ENCODE results near the gene KCTD19. TPM values are rescaled to one million over a fixed set of nuclear protein-coding genes. Genes with fewer than 3 reads are reported as not detected.

KCTD19 gene
- total RNA-seq, 1 donor: 0.54 TPM

- peak in 2 of 3 donors; percentile 57 to 61 for DNase-seq (ENCODE audit: low read depth in 2 of 3, low spot score in 2 of 3)
Measured at GRCh38 chr16:67246081-67246755, 80.3 kb downstream of the KCTD19 start.

DNA sequence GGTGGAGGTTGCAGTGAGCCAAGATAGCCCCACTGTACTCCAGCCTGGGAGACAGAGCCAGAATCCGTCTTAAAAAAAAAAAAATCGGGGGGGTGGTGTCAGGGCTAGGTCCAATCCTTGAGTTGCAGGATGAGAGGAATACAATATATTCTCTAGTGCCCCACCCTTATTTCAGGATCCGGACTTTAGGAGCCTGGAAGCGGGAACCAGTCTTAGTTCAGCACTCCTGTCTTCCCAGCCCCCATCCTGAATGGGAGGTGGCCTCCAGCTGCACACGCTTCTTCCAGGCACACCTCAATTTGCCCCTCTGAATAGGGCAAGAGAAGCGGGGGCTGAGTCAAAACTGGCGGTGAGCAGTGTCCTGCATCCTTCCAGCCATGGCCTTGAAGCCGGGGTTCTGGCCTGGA, 80.9 kb downstream of the KCTD19 start:
- no peak for DNase-seq (ENCODE audit: low read depth in 2 of 3, low spot score in 2 of 3)

DNA sequence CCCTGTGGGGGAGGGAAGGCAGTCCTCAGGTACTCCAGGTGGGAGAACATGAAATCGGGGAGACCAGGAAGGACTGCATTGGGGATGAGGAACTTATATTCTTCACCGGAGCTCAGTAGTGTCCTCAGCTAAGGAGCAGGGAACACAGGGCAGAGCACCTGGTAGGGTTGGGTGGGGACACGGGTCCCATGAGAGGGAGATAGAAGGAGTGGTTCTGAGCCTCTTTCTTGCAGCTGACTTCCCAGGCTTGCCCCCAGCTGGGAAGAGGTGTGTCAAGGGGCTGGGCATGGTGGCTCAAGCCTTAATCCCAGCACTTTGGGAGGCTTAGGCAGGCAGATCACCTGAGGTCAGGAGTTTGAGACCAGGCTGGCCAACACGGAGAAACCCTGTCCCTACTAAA, 81.4 kb downstream of the KCTD19 start:
- DNase-seq (ENCODE audit: low read depth in 2 of 3, low spot score in 2 of 3): no peak

- DNase-seq (ENCODE audit: low read depth in 2 of 3, low spot score in 2 of 3): peak; percentile 50 to 95 (median 94)
Measured at GRCh38 chr16:67244387-67245185, 82.0 kb downstream of the KCTD19 start.

- DNase-seq (ENCODE audit: low read depth in 2 of 3, low spot score in 2 of 3): no peak
Measured at GRCh38 chr16:67243481-67243880, 83.1 kb downstream of the KCTD19 start.

DNA sequence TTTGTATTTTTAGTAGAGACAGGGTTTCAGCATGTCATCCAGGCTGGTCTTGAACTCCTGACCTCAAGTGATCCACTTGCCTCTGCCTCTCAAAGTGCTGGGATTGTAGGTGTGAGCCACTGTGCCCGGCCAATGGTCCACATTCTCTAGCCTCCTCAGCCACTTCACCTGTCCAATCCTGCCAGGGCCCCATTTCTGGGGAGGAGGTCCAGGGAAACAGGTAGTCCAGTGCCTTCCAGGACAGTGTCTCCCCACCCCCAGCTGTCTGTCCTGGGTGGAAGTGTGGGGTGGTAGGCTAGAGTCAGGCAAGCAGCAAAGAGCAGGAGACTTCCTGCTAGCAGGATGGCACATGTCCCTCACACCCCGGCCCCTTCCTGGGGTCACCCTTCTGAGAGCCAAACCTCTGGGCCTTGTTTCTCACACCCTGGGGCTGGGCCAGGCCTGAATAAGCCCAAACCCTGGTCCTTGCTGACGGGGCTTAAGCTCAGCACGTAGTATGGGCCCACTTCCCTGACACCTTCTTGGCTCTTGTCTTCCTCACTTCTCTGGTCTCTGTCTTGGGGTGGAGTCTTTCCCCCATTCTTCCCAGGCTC, 84.3 kb downstream of the KCTD19 start:
- DNase-seq (ENCODE audit: low read depth in 2 of 3, low spot score in 2 of 3): no peak

DNA sequence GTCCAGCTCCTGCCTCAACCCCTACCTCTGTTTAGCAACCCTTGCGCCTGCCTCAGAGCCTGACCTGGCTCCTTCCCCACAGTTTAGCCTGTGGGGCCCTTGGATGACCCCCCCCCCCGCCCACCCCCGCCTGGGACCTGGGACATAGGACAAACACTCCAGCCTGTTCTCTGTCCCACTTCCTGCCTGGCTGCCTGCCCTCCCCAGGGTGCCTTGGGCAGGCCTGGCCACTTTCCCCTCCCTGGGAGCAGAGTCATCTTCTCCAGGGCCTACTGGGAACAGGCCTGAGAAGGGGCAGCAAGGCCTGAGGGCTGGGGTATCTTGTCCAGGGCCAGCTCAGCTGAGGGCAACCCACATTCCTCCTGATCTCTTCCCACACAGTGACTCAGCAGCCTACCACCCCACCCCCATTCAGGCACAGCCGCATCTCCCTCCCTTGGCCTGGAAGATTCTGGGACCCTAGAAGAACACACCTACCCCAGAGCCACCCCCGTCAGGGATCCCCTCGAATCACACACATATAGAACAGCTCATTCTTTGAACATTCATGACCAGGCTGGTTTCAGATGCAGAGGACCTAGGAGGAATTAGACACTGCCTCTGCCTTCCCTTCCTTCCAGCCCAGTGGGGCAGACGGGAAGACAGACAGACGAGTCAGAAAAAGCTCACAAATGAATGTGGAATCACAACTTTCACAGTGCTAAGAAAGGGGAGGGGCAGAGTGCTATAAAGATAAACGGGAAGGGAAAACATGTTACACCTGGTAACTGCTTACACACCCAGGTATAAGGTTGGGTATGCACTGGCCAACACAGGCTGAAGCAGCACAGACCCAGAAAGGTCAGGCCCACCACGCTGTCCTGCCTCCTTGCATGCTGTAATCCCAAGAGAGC, 85.3 kb downstream of the KCTD19 start:
- DNase-seq (ENCODE audit: low read depth in 2 of 3, low spot score in 2 of 3): no peak

- no peak for DNase-seq (ENCODE audit: low read depth in 2 of 3, low spot score in 2 of 3)
Measured at GRCh38 chr16:67240506-67240905, 86.0 kb downstream of the KCTD19 start.

Other genes starting within 250 kb of the KCTD19 start
- gene PHAF1, start 216.8 kb downstream of the KCTD19 start, total RNA-seq: 21.0 TPM
- gene B3GNT9, start 175.7 kb downstream of the KCTD19 start, total RNA-seq: 9.2 TPM
- 29.6 TPM for gene TRADD, start 166.8 kb downstream of the KCTD19 start, total RNA-seq
- 14.8 TPM for gene FBXL8, start 166.8 kb downstream of the KCTD19 start, total RNA-seq
- 1.3 TPM for gene HSF4, start 162.0 kb downstream of the KCTD19 start, total RNA-seq
- 0.54 TPM for gene NOL3, start 156.2 kb downstream of the KCTD19 start, total RNA-seq
- 12.9 TPM for gene MATCAP1, start 142.8 kb downstream of the KCTD19 start, total RNA-seq
- gene EXOC3L1, start 136.6 kb downstream of the KCTD19 start, total RNA-seq: under 0.01 TPM
- gene E2F4, start 134.6 kb downstream of the KCTD19 start, total RNA-seq: 91.8 TPM
- gene ELMO3, start 127.6 kb downstream of the KCTD19 start, total RNA-seq: 1.6 TPM
- gene TMEM208, start 99.6 kb downstream of the KCTD19 start, total RNA-seq: 27.5 TPM
- 45.8 TPM for gene FHOD1, start 79.3 kb downstream of the KCTD19 start, total RNA-seq
- 0.54 TPM for gene SLC9A5, start 77.8 kb downstream of the KCTD19 start, total RNA-seq
- gene PLEKHG4, start 47.2 kb downstream of the KCTD19 start, total RNA-seq: 23.4 TPM
- gene LRRC36, start 74 bp upstream of the KCTD19 start, total RNA-seq: 0.27 TPM
- gene TPPP3, start 66.8 kb upstream of the KCTD19 start, total RNA-seq: 5.1 TPM
- 6.7 TPM for gene ZDHHC1, start 89.7 kb upstream of the KCTD19 start, total RNA-seq
- gene HSD11B2, start 104.4 kb upstream of the KCTD19 start, total RNA-seq: 0.27 TPM
- gene ATP6V0D1, start 154.4 kb upstream of the KCTD19 start, total RNA-seq: 153 TPM
- not detected for gene AGRP, start 156.8 kb upstream of the KCTD19 start, total RNA-seq
- 28.8 TPM for gene RIPOR1, start 202.1 kb upstream of the KCTD19 start, total RNA-seq
- gene CTCF, start 235.8 kb upstream of the KCTD19 start, total RNA-seq: 35.3 TPM